Stomach (tissue), 4 donors: ENCODE data around the gene SUV39H1.

Experiments used
- CTCF ChIP-seq, 7 experiments: fragments of 450-650 bp in 4 of 7; fragments of 200-600 bp in 3 of 7; sonication (generic) in 3 of 7; IDR thresholded peaks; one replicate each; pipeline ENCODE4 v1.5.1; 2016 to 2019; ENCODE audit warnings: antibody characterized with exemption in 7 of 7, control low read depth in 2 of 7, mild to moderate bottlenecking in 1 of 7
- EP300 ChIP-seq: sonication (generic); formaldehyde crosslinking; IDR thresholded peaks from one replicate; pipeline ENCODE4 v1.6.1; 2017; ENCODE audit warnings: antibody characterized with exemption
- POLR2A ChIP-seq, 4 donors: fragments of 450-650 bp; IDR thresholded peaks; one replicate each; pipeline ENCODE4 v1.6.1; 2016; ENCODE audit warnings: antibody characterized with exemption in 4 of 4, control low read depth in 2 of 4, mild to moderate bottlenecking in 1 of 4, moderate library complexity in 1 of 4

- TF ChIP-seq CTCF (IDR thresholded peaks at IDR 0.05) (no peak), POLR2A (IDR thresholded peaks at IDR 0.05) (no peak), EP300 (no peak)
Observed at GRCh38 chrX:48700951-48701653, 4.6 kb downstream of the SUV39H1 start.
